HFF-Myc (cell line): ENCODE measurements around the gene CCDC146.

Experiments used
- DNase-seq: peaks from one replicate; pipeline ENCODE4 v3.0.0-alpha.2; 2011; ENCODE audit warnings: low read depth; ENCODE audit errors: extremely low read depth
- H3K4me3 ChIP-seq: replicated peaks from 2 replicates; pipeline ENCODE4 v1.5.1; 2011; ENCODE audit warnings: low read depth, mild to moderate bottlenecking, control low read depth, low read length
- CTCF ChIP-seq: IDR thresholded peaks from 2 replicates; pipeline ENCODE4 v1.5.1; 2012; ENCODE audit warnings: mild to moderate bottlenecking, low read depth, low read length, control low read depth; ENCODE audit errors: missing control alignments

CCDC146 gene

GRCh38 chr7:77242554-77242953 lies 120.1 kb downstream of the CCDC146 start:
- no peak for DNase-seq
- TF ChIP-seq CTCF, result no peak
- H3K4me3 ChIP-seq, result no peak overlapping the region

- no peak overlapping the region for H3K4me3 ChIP-seq
- no peak for DNase-seq
- no peak for TF ChIP-seq CTCF
These were observed 122.0 kb downstream of the CCDC146 start for GRCh38 chr7:77244222-77244934.

- no peak for DNase-seq
- no peak for TF ChIP-seq CTCF
- no peak overlapping the region for H3K4me3 ChIP-seq
These were observed 122.8 kb downstream of the CCDC146 start for GRCh38 chr7:77245015-77245755.

GRCh38 chr7:77246026-77246640 lies 123.7 kb downstream of the CCDC146 start:
- no peak for TF ChIP-seq CTCF
- H3K4me3 ChIP-seq, result no peak overlapping the region
- DNase-seq, result no peak

- no peak overlapping the region for H3K4me3 ChIP-seq
- peak; percentile 45 for DNase-seq
- TF ChIP-seq CTCF, result peak; percentile 89
These were observed 124.9 kb downstream of the CCDC146 start for GRCh38 chr7:77247206-77247850.

- TF ChIP-seq CTCF, result no peak
- no peak overlapping the region for H3K4me3 ChIP-seq
- no peak for DNase-seq
These were observed 125.7 kb downstream of the CCDC146 start for GRCh38 chr7:77248154-77248553.
